ENCODE measurements around the gene CSH1.
"Not testable (repeated sequence)": the region's sequence is repeated elsewhere in the genome, so short reads cannot be mapped to it uniquely, and the experiment has no call there.

CSH1 gene

GRCh38 chr17:63903787-63904201 lies 7.4 kb upstream of the CSH1 start:
- not testable (repeated sequence) for DNase-seq, H3K4me3 Mint-ChIP-seq, H3K27me3 Mint-ChIP-seq, H3K9me3 Mint-ChIP-seq, H3K36me3 Mint-ChIP-seq
- H3K4me1 Mint-ChIP-seq, result peaks cover 4 to 12% of the 10 kb centered on the region in 2 donors
- peak overlapping the region; percentile 51 for H3K27ac Mint-ChIP-seq
- ATAC-seq (replicated peaks), result peak; percentile 88 to 92

GRCh38 chr17:63901971-63902370 lies 5.6 kb upstream of the CSH1 start:
- H3K9me3 Mint-ChIP-seq; DNase-seq; H3K27ac Mint-ChIP-seq; H3K36me3 Mint-ChIP-seq; ATAC-seq (replicated peaks); H3K4me3 Mint-ChIP-seq: not testable (repeated sequence)
- Mint-ChIP-seq H3K4me1 (peaks cover 8 to 17% of the 10 kb centered on the region in 2 donors), H3K27me3 (peaks cover 0 to 13% of the 10 kb centered on the region in 2 donors)

- H3K27ac Mint-ChIP-seq, H3K9me3 Mint-ChIP-seq, H3K36me3 Mint-ChIP-seq, H3K4me3 Mint-ChIP-seq: not testable (repeated sequence)
- Mint-ChIP-seq H3K27me3 (peaks cover 0 to 13% of the 10 kb centered on the region in 2 donors), H3K4me1 (peaks cover 8 to 19% of the 10 kb centered on the region in 2 donors)
- DNase-seq, result peak; percentile 30
- peak; percentile 54 to 76 for ATAC-seq (replicated peaks)
Observed at GRCh38 chr17:63898899-63899798, 2.8 kb upstream of the CSH1 start.

GRCh38 chr17:63894821-63895220 lies 1.6 kb downstream of the CSH1 start:
- H3K27me3 Mint-ChIP-seq; H3K4me3 Mint-ChIP-seq; DNase-seq; H3K27ac Mint-ChIP-seq; H3K9me3 Mint-ChIP-seq; ATAC-seq (replicated peaks); H3K36me3 Mint-ChIP-seq: not testable (repeated sequence)
- peaks cover 5 to 14% of the 10 kb centered on the region in 2 donors for H3K4me1 Mint-ChIP-seq

GRCh38 chr17:63894021-63894420 lies 2.4 kb downstream of the CSH1 start:
- not testable (repeated sequence) for H3K27me3 Mint-ChIP-seq; ATAC-seq (replicated peaks); H3K4me3 Mint-ChIP-seq

GRCh38 chr17:63892316-63893037 lies 3.9 kb downstream of the CSH1 start:
- DNase-seq, H3K27me3 Mint-ChIP-seq, H3K4me3 Mint-ChIP-seq, H3K36me3 Mint-ChIP-seq, H3K27ac Mint-ChIP-seq, H3K9me3 Mint-ChIP-seq: not testable (repeated sequence)
- peaks cover 8 to 18% of the 10 kb centered on the region in 2 donors for H3K4me1 Mint-ChIP-seq
- peak in 1 of 2 donors; percentile 39 for ATAC-seq (replicated peaks)

More at GRCh38 chr17:63894021-63894420, 2.4 kb downstream of the CSH1 start:
- H3K27ac Mint-ChIP-seq, DNase-seq, H3K36me3 Mint-ChIP-seq, H3K9me3 Mint-ChIP-seq: not testable (repeated sequence)
- peaks cover 6 to 11% of the 10 kb centered on the region in 2 donors for H3K4me1 Mint-ChIP-seq

GRCh38 chr17:63889026-63889848 lies 7.1 kb downstream of the CSH1 start:
- peak; percentile 86 to 87 for ATAC-seq (replicated peaks)
- not testable (repeated sequence) for H3K4me3 Mint-ChIP-seq, H3K36me3 Mint-ChIP-seq, DNase-seq, H3K27me3 Mint-ChIP-seq, H3K9me3 Mint-ChIP-seq
- peak overlapping the region; percentile 22 for H3K27ac Mint-ChIP-seq
- H3K4me1 Mint-ChIP-seq, result peaks cover 9 to 21% of the 10 kb centered on the region in 2 donors

GRCh38 chr17:63885119-63885518 lies 11.3 kb downstream of the CSH1 start:
- Mint-ChIP-seq H3K4me1 (peaks cover 13 to 30% of the 10 kb centered on the region in 2 donors), H3K27me3 (peaks cover 5 to 12% of the 10 kb centered on the region in 2 donors)
- not testable (repeated sequence) for ATAC-seq (replicated peaks); H3K4me3 Mint-ChIP-seq; H3K9me3 Mint-ChIP-seq; DNase-seq; H3K36me3 Mint-ChIP-seq; H3K27ac Mint-ChIP-seq

- not testable (repeated sequence) for H3K27ac Mint-ChIP-seq
Observed at GRCh38 chr17:63882626-63883126, 13.7 kb downstream of the CSH1 start.

GRCh38 chr17:63881935-63882601 lies 14.3 kb downstream of the CSH1 start, which contains the start of gene GH2:
Gene GH2, minus strand, starts transcription at chr17:63881944. Its CDS starts 143 bp downstream, at chr17:63881801.
- Mint-ChIP-seq H3K9me3 (no peaks in the 10 kb centered on the region), H3K4me3 (no peak within 1 kb of the TSS), H3K27me3 (peaks cover 5 to 12% of the 10 kb centered on the region in 2 donors), H3K36me3 (peaks cover 0 to 2% of the 10 kb centered on the region in 2 donors), H3K27ac (no peak within 1 kb of the TSS), H3K4me1 (peaks cover 11 to 25% of the 10 kb centered on the region in 2 donors)
- ATAC-seq (replicated peaks), result peak; percentile 82 to 87
- DNase-seq, result peak; percentile 52

More at GRCh38 chr17:63882626-63883126, 13.7 kb downstream of the CSH1 start:
- peaks cover 5 to 12% of the 10 kb centered on the region in 2 donors for H3K27me3 Mint-ChIP-seq
- ATAC-seq (replicated peaks); H3K9me3 Mint-ChIP-seq; H3K4me3 Mint-ChIP-seq; DNase-seq; H3K36me3 Mint-ChIP-seq: not testable (repeated sequence)
- H3K4me1 Mint-ChIP-seq, result peaks cover 11 to 25% of the 10 kb centered on the region in 2 donors

GRCh38 chr17:63881337-63881736 lies 15.0 kb downstream of the CSH1 start:
- not testable (repeated sequence) for H3K9me3 Mint-ChIP-seq; H3K27ac Mint-ChIP-seq; H3K4me3 Mint-ChIP-seq; H3K36me3 Mint-ChIP-seq; ATAC-seq (replicated peaks); DNase-seq
- Mint-ChIP-seq H3K27me3 (peaks cover 5 to 12% of the 10 kb centered on the region in 2 donors), H3K4me1 (peaks cover 11 to 25% of the 10 kb centered on the region in 2 donors)

- no peaks in the 10 kb centered on the region for H3K9me3 Mint-ChIP-seq
- DNase-seq, result no peak
- no peak for ATAC-seq (replicated peaks)
- H3K27ac Mint-ChIP-seq, result no peak overlapping the region
- H3K4me1 Mint-ChIP-seq, result peaks cover 11 to 25% of the 10 kb centered on the region in 2 donors
- peaks cover 5 to 13% of the 10 kb centered on the region in 2 donors for H3K27me3 Mint-ChIP-seq
- no peak overlapping the region for H3K4me3 Mint-ChIP-seq
- peaks cover 0 to 2% of the 10 kb centered on the region in 2 donors for H3K36me3 Mint-ChIP-seq
Observed at GRCh38 chr17:63880706-63881105, 15.7 kb downstream of the CSH1 start.

GRCh38 chr17:63878413-63878812 lies 18.0 kb downstream of the CSH1 start:
- H3K4me3 Mint-ChIP-seq, H3K36me3 Mint-ChIP-seq, H3K9me3 Mint-ChIP-seq, H3K27ac Mint-ChIP-seq, DNase-seq: not testable (repeated sequence)
- H3K4me1 Mint-ChIP-seq, result peaks cover 11% of the 10 kb centered on the region in 2 donors
- peak in 1 of 2 donors; percentile 27 for ATAC-seq (replicated peaks)
- H3K27me3 Mint-ChIP-seq, result peaks cover 13% of the 10 kb centered on the region in 2 donors

Measured in stimulated activated naive B cell treated with anti-CD40 and anti-IgM and Interleukin-4, amounts not matched to agents 10 μg/mL and 1 μg/mL and 100 μg/mL, for 72 hours (primary cell).